ENCODE results near the gene NHERF2. TPM values are rescaled to one million over a fixed set of nuclear protein-coding genes. Genes with fewer than 3 reads are reported as not detected.
A peak's percentile ranks its signal among the peaks of the same experiment; 100 is the strongest.

NHERF2 gene
- polyA plus RNA-seq, 1 experiment, result 107 TPM

DNA sequence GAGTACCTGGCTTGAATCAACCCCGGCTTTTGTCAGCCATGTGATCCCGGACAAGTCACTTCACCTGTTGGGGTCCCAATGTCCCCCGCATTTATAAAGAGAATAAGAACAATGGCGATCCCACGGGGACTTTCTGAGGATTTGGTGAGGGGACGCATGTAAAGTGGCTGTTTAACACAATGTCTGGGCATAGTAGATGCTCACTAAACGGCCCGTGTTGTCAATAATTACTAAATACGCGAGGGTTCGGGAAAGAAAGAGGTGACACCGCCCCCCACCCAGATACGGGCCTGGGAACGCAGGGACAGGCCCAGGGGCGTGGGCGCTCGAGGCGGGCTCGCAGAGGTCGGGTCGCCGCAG, 35.1 kb upstream of the NHERF2 start:
- TF ChIP-seq, protein P1, sequence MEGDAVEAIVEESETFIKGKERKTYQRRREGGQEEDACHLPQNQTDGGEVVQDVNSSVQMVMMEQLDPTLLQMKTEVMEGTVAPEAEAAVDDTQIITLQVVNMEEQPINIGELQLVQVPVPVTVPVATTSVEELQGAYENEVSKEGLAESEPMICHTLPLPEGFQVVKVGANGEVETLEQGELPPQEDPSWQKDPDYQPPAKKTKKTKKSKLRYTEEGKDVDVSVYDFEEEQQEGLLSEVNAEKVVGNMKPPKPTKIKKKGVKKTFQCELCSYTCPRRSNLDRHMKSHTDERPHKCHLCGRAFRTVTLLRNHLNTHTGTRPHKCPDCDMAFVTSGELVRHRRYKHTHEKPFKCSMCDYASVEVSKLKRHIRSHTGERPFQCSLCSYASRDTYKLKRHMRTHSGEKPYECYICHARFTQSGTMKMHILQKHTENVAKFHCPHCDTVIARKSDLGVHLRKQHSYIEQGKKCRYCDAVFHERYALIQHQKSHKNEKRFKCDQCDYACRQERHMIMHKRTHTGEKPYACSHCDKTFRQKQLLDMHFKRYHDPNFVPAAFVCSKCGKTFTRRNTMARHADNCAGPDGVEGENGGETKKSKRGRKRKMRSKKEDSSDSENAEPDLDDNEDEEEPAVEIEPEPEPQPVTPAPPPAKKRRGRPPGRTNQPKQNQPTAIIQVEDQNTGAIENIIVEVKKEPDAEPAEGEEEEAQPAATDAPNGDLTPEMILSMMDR (IDR thresholded peaks at IDR 0.05; ENCODE audit: insufficient read depth, low read depth, low read length), result no peak
- peak overlapping the region; percentile 41 for H3K4me3 ChIP-seq (ENCODE audit: low read depth, low read length)
- ChIA-PET POLR2A (no interaction called here), CTCF (interaction anchor here (1.4 kb wide), 1 partner anchor 13 kb away, joined by 4 read pairs; no protein-coding TSS in a partner anchor)
- H3K27me3 ChIP-seq (ENCODE audit: control insufficient read depth, insufficient read depth, low read length), result peaks cover 2% of the 10 kb centered on the region; the same call in 1 of the 2 replicates
- H3K36me3 ChIP-seq (ENCODE audit: control insufficient read depth, insufficient read depth, low read length), result peaks cover 6% of the 10 kb centered on the region
- DNase-seq (ENCODE audit: low read depth), result no peak

DNA sequence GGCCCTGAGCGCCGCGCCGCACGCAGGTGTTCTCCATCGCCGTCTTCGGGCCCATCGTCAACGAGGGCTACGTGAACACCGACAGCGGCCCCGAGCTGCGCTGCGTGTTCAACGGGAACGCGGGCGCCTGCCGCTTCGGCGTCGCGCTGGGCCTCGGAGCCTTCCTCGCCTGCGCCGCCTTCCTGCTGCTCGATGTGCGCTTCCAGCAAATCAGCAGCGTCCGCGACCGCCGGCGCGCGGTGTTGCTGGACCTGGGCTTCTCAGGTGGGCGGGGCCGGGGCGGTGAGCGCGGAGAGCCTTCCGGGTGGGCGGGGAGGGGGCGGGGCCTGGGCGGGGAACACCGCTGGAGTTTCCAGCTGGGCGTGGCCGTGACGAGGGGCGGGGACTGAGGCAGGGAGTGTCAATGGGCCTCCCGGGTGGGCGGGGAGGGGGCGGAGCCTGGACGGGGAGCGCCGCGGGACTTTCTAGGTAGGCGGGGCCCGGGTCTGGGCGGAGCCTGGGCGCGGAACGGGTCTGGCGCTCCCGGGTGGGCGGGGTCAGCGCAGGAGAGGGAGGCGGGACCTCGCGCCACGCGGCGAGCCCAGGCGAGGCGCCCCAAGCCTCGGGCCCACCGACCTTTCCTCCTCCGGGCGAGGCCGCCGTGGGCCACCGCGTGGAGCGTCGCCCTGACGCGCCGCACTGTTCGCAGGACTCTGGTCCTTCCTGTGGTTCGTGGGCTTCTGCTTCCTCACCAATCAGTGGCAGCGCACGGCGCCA, 34.6 kb upstream of the NHERF2 start:
- Histone ChIP-seq H3K27me3 (ENCODE audit: control insufficient read depth, insufficient read depth, low read length) (peaks cover 2% of the 10 kb centered on the region; the same call in 1 of the 2 replicates), H3K4me3 (ENCODE audit: low read depth, low read length) (peak overlapping the region; percentile 41), H3K36me3 (ENCODE audit: control insufficient read depth, insufficient read depth, low read length) (0 out of 2 replicates have a peak, but pooled peaks cover 1% of the 10 kb centered on the region)
- TF ChIP-seq, protein P1 (IDR thresholded peaks at IDR 0.05; ENCODE audit: insufficient read depth, low read depth, low read length), result no peak
- DNase-seq (ENCODE audit: low read depth), result peak; percentile 20
- ChIA-PET POLR2A (interaction anchor here (0.6 kb wide), 1 partner anchor 209 kb away, joined by 3 read pairs; the partner anchor contains the start of gene NUBP2), CTCF (interaction anchor here (0.6 to 1.4 kb wide), 2 partner anchors 10 to 12 kb away, joined by 3 to 4 read pairs; no protein-coding TSS in a partner anchor)

DNA sequence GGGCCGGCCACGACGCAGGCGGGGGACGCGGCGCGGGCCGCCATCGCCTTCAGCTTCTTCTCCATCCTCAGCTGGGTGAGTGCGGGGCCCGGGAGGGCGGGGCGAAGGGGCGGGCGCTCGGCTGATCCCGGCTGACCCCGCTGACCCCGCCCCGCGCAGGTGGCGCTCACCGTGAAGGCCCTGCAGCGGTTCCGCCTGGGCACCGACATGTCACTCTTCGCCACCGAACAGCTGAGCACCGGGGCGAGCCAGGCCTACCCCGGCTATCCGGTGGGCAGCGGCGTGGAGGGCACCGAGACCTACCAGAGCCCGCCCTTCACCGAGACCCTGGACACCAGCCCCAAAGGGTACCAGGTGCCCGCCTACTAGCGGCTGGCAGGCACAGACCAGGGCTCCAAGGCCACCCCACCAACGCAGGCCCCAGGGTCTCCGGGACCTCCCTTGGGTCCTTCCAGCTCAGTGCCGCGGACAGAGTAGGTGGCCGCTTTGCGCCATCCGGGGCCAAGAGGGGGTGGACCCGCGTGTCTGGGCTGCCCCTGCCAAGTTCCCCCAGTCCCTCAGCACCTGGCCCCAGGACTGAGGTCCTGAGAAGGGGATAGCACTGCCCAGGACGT, 33.9 kb upstream of the NHERF2 start:
- Histone ChIP-seq H3K4me3 (ENCODE audit: low read depth, low read length) (no peak overlapping the region), H3K27me3 (ENCODE audit: control insufficient read depth, insufficient read depth, low read length) (peaks cover 2% of the 10 kb centered on the region; the same call in 1 of the 2 replicates), H3K36me3 (ENCODE audit: control insufficient read depth, insufficient read depth, low read length) (no peaks in the 10 kb centered on the region; the same call in 1 of the 2 replicates)
- TF ChIP-seq, protein P1 (IDR thresholded peaks at IDR 0.05; ENCODE audit: insufficient read depth, low read depth, low read length), result no peak
- ChIA-PET POLR2A (interaction anchor here (0.6 kb wide), 1 partner anchor 210 kb away, joined by 3 read pairs; the partner anchor contains the start of gene NUBP2), CTCF (interaction anchor here (0.6 to 1.4 kb wide), 4 partner anchors 10 to 1011 kb away, joined by 3 to 4 read pairs (median 4); no protein-coding TSS in a partner anchor)
- DNase-seq (ENCODE audit: low read depth), result no peak

DNA sequence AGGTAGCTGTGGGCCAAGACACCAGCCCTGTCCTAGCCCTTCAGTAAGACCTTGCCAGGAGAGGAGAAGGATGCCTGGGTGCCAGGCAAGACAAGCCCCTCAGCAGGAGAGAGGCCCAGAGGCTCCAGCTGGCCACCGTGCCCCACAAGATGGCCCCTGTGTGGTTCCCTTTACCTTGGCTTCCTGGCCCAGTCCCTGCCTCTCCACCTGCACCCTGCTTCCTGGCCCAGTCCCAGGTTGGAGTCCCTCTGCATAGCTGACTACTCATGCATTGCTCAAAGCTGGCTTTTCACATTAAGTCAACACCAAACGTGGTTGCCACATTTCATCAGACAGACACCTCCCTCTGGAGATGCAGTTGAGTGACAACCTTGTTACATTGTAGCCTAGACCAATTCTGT, 33.0 kb upstream of the NHERF2 start:
- CTCF ChIA-PET, result interaction anchor here (0.9 to 1.5 kb wide), 2 partner anchors 10 to 147 kb away, joined by 4 read pairs; no protein-coding TSS in a partner anchor
- DNase-seq (ENCODE audit: low read depth), result no peak
- H3K36me3 ChIP-seq (ENCODE audit: control insufficient read depth, insufficient read depth, low read length), result peaks cover 7% of the 10 kb centered on the region
- no peak overlapping the region for H3K4me3 ChIP-seq (ENCODE audit: low read depth, low read length)
- POLR2A ChIA-PET, result no interaction called here
- TF ChIP-seq, protein P1 (IDR thresholded peaks at IDR 0.05; ENCODE audit: insufficient read depth, low read depth, low read length), result no peak
- peaks cover 2% of the 10 kb centered on the region; the same call in 1 of the 2 replicates for H3K27me3 ChIP-seq (ENCODE audit: control insufficient read depth, insufficient read depth, low read length)

Measured in BJ (cell line).